Choroid plexus epithelial cell (primary cell): ENCODE data around the gene TNFRSF4.
"Not testable (repeated sequence)": the region's sequence is repeated elsewhere in the genome, so short reads cannot be mapped to it uniquely, and the experiment has no call there.

Experiments used
- DNase-seq: peaks from one replicate; pipeline ENCODE4 v3.0.0-alpha.2; 2010; ENCODE audit warnings: low read depth
- H3K4me3 ChIP-seq: 2 replicates; pipeline ENCODE4 v1.5.1; 2011; ENCODE audit warnings: low read depth, mild to moderate bottlenecking, control low read depth, low read length, moderate library complexity
- TF ChIP-seq, protein P1 (sequence below): conservative IDR thresholded peaks from 2 replicates; pipeline ENCODE4 v1.5.1; 2011; ENCODE audit warnings: low read depth, mild to moderate bottlenecking, control low read depth, inconsistent platforms, low read length, moderate library complexity

TNFRSF4 gene

DNA sequence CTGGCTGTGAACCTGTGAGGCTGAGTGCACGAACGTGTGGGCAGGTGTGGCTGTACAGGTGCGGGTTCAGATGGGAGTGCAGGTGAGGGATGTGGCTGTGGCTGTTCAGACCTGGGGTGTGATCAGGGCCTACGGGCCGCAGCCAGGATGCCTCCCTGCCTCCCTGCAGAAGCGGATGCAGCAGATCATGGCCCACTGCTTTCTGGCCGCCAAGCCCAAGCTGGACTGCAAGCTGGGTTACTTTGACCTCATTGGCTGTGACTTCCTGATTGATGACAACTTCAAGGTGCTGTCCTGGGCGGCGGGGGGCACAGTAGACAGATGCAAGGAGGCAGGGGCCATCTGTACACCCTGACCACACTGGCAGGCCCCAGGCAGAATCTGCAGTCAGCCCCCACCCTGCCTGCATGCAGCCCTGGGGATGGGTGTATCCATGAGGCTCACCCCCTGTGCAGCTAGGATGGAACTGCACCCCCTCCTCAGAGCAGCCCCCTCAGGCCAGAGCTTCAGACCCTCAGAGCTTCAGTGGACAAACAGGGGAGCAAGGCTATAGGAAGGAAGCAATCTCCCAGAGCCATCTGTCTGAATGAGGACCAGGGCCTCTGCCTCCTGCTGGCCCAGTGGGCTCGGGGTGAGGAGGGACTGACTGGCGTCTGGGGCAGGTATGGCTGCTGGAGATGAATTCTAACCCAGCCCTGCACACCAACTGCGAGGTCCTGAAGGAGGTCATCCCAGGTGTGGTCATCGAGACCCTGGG, 17.3 kb downstream of the TNFRSF4 start:
- TF ChIP-seq, protein P1, sequence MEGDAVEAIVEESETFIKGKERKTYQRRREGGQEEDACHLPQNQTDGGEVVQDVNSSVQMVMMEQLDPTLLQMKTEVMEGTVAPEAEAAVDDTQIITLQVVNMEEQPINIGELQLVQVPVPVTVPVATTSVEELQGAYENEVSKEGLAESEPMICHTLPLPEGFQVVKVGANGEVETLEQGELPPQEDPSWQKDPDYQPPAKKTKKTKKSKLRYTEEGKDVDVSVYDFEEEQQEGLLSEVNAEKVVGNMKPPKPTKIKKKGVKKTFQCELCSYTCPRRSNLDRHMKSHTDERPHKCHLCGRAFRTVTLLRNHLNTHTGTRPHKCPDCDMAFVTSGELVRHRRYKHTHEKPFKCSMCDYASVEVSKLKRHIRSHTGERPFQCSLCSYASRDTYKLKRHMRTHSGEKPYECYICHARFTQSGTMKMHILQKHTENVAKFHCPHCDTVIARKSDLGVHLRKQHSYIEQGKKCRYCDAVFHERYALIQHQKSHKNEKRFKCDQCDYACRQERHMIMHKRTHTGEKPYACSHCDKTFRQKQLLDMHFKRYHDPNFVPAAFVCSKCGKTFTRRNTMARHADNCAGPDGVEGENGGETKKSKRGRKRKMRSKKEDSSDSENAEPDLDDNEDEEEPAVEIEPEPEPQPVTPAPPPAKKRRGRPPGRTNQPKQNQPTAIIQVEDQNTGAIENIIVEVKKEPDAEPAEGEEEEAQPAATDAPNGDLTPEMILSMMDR: no peak
- no peak overlapping the region for H3K4me3 ChIP-seq
- DNase-seq: no peak

DNA sequence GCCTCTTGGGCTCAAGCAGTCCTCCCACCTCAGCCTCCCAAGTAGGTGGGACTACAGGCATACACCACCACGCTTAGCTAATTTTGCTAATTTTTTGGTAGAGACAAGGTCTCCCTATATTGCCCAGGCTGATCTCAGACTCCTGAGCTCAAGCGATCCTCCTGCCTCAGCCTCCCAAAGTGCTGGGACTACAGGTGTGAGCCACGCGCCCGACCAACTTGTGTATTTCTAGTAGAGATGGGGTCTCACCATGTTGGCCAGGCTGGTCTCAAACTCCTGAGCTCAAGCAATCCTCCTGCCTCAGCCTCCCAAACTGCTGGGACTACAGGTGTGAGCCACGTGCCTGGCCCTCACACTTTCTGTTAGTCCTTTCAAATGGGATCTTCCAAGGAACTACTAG, 18.2 kb downstream of the TNFRSF4 start:
- H3K4me3 ChIP-seq, DNase-seq: not testable (repeated sequence)

DNA sequence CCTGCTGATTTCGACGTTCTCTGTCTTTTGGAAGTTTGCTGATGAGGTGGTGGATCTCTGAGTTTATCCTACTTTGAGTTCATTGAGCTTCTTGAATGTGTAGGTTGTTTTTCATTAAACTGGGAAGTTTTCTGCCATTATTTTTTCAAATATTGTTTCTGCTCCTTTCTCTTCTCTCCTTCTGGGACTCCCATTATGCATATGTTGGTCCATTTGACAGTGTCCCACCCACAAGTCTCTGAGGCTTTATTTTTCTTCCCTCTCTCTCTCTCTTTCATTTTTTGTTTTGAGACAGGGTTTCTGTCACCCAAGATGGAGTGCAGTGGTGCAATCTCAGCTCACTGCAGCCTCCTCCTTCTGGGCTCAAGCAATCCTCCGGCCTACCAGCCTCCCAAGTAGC, 19.2 kb downstream of the TNFRSF4 start:
- TF ChIP-seq, protein P1: no peak
- no peak overlapping the region for H3K4me3 ChIP-seq
- DNase-seq: peak; percentile 12

DNA sequence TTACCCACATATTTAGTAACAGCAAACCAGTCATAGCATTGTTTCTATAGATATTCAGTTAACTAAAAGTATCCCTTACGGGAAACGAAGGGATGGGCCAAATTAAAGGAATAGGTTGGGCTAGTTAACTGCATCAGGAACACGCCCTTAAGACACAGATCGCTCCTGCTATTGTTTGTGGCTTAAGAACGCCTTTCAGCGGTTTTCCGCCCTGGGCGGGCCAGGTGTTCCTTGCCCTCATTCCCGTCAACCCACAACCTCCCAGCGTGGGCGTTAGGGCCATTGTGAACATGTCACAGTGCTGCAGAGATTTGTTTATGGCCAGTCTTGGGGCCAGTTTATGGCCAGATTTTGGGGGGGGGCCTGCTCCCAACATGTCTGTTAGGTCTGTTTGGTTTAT, 22.2 kb downstream of the TNFRSF4 start:
- no peak for DNase-seq
- TF ChIP-seq, protein P1: no peak
- H3K4me3 ChIP-seq: no peak overlapping the region

DNA sequence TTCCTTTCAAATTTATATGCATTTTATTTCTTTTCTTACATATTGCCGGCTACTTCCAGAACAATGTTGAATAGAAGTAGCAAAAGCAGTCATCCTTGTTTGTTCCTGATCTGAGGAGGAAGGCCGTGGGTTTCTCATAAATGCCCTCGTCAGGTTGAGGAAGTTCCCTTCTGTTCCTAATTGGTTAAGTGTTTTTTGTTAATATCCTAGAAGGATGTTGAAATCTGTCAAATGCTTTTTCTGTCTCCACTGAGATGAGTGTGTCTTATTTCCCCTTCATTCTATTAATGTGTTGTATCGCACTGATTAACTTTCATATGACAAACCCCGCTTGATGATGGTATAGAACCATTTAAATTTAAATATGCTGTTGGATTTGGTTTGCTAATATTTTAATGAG, 24.8 kb downstream of the TNFRSF4 start:
- no peak for DNase-seq
- H3K4me3 ChIP-seq: no peak overlapping the region
- TF ChIP-seq, protein P1: no peak

DNA sequence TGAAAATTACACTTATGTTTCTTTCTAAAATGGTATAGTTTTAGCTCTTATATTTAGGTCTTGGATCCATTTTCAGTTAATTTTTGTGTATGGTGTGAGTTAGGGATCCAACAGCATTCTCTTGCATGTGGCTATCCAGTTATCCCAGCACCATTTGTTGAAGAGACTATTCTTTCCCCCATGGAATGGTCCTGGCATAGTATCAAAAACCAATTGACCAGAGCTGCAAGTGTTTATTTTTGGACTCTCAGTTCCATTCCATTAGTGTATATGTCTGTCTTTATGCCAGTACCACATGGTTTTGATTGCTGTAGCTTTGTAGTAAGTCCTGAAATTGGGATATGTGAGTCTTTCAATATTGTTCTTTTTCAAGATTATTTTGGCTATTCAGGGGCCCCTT, 26.0 kb downstream of the TNFRSF4 start:
- H3K4me3 ChIP-seq: no peak overlapping the region
- TF ChIP-seq, protein P1: no peak
- peak; percentile 18 for DNase-seq

DNA sequence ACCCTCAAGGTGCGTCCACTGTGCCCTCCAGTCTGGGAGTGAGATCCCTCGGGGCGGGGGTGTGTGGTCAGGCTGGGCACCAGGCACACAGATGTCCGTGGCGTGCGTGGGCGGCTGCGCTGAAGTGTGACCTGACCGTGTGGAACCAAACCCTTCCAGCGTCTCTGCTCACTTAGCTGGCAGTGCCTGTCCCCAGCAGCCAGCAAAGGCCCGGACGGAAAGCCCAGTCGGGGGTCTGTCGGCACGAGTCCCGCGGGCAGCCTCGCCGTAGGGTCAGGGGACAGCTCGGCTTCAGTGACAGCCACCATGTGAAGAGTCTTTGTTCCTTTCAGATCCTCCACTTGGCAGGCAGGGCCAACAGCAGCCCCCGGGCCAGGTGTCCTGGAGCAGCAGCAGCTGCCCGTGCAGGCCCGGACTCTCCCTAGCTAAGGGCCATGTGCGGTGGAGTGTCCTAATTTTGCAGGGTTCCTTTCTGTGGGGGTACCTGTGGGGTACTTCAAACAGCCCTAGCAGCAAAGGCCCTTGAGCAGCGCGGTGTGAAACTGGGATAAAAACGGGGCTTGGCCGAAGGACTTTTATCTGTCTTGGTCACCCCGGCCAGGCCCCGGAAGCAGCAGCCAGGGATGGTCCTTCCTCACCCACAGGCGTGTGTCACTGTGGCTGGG, 28.7 kb downstream of the TNFRSF4 start:
- no peak overlapping the region for H3K4me3 ChIP-seq
- DNase-seq: no peak
- TF ChIP-seq, protein P1: no peak
